Muscle of leg (tissue), 16 donors: ENCODE data around the gene PPCDC. TPM values are rescaled to one million over a fixed set of nuclear protein-coding genes. Genes with fewer than 3 reads are reported as not detected.

ENCODE experiments used
- DNase-seq: peaks from one replicate; pipeline ENCODE4 v3.0.0; 2013
- H3K27ac ChIP-seq: one replicate; pipeline ENCODE4 v1.5.1; 2013; ENCODE audit warnings: mild to moderate bottlenecking, low read length, control low read depth
- H3K27me3 ChIP-seq: one replicate; pipeline ENCODE4 v1.6.1; 2013; ENCODE audit warnings: low read length; ENCODE audit not compliant: control insufficient read depth, insufficient read depth
- H3K36me3 ChIP-seq: one replicate; pipeline ENCODE4 v1.6.1; 2013; ENCODE audit warnings: low read length; ENCODE audit not compliant: control insufficient read depth, insufficient read depth
- H3K4me1 ChIP-seq: one replicate; pipeline ENCODE4 v1.6.1; 2013; ENCODE audit warnings: low read length; ENCODE audit not compliant: control insufficient read depth, insufficient read depth
- H3K4me3 ChIP-seq: one replicate; pipeline ENCODE4 v1.5.1; 2013; ENCODE audit warnings: low read length, control low read depth
- H3K9me3 ChIP-seq: replicated peaks from 2 replicates; pipeline ENCODE4 v1.6.1; 2013; ENCODE audit warnings: low read depth, low read length; ENCODE audit not compliant: control insufficient read depth
- WGBS: methylation state at CpG from one replicate; pipeline ENCODE4 v1.1.5; 2013; ENCODE audit warnings: missing lambda C conversion rate; ENCODE audit not compliant: insufficient coverage; 5-methylcytosine and 5-hydroxymethylcytosine counted together
- long read RNA-seq, 11 donors: transcript quantifications; one replicate each; lab custom pipeline, GENCODE V29; 2026
- polyA plus RNA-seq, 8 donors: library from polyadenylated mRNA; unstranded; fragments of 120-200 nt; gene quantifications; one replicate each; pipeline versions ENCODE4 v1.2.1 to v1.2.3, GENCODE V29; 2013; ENCODE audit warnings: inconsistent platforms in 1 of 8, low replicate concordance in 1 of 8; ENCODE audit not compliant: insufficient read length in 8 of 8, insufficient read depth in 1 of 8
- total RNA-seq: library from RNA; stranded (reverse); fragments of 120-200 nt; gene quantifications from one replicate; pipeline ENCODE4 v1.2.4, GENCODE V29; 2013

PPCDC gene, protein sequence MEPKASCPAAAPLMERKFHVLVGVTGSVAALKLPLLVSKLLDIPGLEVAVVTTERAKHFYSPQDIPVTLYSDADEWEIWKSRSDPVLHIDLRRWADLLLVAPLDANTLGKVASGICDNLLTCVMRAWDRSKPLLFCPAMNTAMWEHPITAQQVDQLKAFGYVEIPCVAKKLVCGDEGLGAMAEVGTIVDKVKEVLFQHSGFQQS
- 8.0 TPM for total RNA-seq
- 1 to 10 TPM; 5.9 to 8.3 (median 7.3) TPM for polyA plus RNA-seq
- long read RNA-seq, donor 1: 0 reads
- long read RNA-seq, donor 2: 0 reads
- long read RNA-seq, donor 3, partial matches to known transcripts: 0 of 2 reads
- long read RNA-seq, donor 3, other reads (novel, unspliced or antisense): 0 of 2 reads
- long read RNA-seq, donor 4: 0 reads
- long read RNA-seq, donor 5, partial matches to known transcripts: 0 of 3 reads
- long read RNA-seq, donor 5, other reads (novel, unspliced or antisense): 0 of 3 reads
- long read RNA-seq, donor 6, partial matches to known transcripts: 0 of 5 reads
- long read RNA-seq, donor 6, other reads (novel, unspliced or antisense): 0 of 5 reads
- long read RNA-seq, donor 7, partial matches to known transcripts: 0 of 2 reads
- long read RNA-seq, donor 7, other reads (novel, unspliced or antisense): 0 of 2 reads
- long read RNA-seq, donor 8, partial matches to known transcripts: 0 of 1 reads
- long read RNA-seq, donor 8, other reads (novel, unspliced or antisense): 0 of 1 reads
- long read RNA-seq, donor 9: 0 reads
- long read RNA-seq, donor 10, partial matches to known transcripts: 0 of 3 reads
- long read RNA-seq, donor 10, other reads (novel, unspliced or antisense): 0 of 3 reads
- long read RNA-seq, donor 11, partial matches to known transcripts: 0 of 2 reads
- long read RNA-seq, donor 11, other reads (novel, unspliced or antisense): 0 of 2 reads

DNA sequence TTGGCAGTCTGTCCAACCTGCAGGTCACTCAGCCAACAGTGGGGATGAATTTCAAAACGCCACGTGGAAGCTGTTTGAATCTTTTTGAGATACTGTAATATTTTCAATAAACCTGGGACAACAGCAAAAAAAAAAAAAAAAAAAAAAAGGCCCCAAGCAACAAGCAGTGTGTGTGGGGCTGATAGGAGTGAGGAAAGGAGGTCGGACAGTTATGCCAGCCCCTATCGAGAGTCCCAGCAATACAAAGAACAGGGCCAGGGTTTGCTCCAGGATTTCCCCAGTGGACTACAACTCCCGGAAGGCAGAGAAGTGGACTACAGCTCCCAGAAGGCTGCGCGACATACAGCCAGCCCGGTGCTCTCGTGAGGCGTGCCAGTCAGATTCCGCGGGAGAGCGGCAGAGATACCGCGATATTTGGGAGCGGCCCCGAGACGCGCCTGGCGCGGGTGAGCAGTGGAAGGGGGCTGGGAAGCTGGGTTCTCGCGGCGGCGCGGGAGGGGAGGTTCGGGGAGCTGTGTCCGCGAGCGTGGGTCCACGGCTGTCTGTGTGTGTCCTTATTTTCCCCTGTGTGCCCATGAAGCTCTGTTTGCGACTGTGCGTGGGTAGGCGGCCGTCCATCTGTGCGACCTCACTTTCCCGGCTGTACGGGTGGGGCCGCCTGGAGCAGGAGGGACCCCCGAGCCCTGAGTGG is at the start of gene PPCDC:
Gene PPCDC (plus strand): TSS at position 410 of the 691 bp plus-strand sequence. CDS start 4,729 bp downstream, outside the sequence.
- WGBS: under 1% methylated on average over 36 of the region's 40 CpGs
- Histone ChIP-seq H3K27ac (peak within 1 kb of the TSS; percentile 92), H3K27me3 (no peaks in the 10 kb centered on the region), H3K36me3 (no peaks in the 10 kb centered on the region), H3K4me1 (peaks cover 12% of the 10 kb centered on the region), H3K9me3 (no peaks in the 10 kb centered on the region), H3K4me3 (peak within 1 kb of the TSS; percentile 98)
- peak; percentile 99 for DNase-seq

DNA sequence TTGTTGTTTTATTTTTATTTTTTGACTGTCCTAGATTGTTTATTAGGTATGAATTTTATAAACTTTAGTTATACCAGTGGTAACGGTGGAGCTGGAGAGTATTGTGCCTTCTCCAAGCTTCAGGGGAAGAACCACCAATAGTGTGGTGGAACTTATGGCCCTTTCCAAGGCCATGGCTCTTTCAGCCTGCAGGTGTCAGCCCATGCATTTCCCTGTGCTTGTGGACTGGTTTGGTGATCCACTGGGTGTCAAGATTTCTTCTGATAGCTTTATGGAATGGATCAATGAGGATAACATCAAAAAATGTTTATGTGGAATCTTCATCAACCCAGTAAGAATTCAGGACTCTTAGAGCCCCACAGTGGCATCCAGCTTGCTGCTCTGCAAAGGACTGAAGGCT is 47.2 kb upstream of the PPCDC start:
- Histone ChIP-seq H3K27ac (no peak overlapping the region), H3K27me3 (peaks cover 2% of the 10 kb centered on the region), H3K4me3 (no peak overlapping the region), H3K9me3 (no peaks in the 10 kb centered on the region), H3K4me1 (no peaks in the 10 kb centered on the region), H3K36me3 (no peaks in the 10 kb centered on the region)
- no CpG with 5 or more reads among the region's 1 CpG for WGBS
- no peak for DNase-seq

DNA sequence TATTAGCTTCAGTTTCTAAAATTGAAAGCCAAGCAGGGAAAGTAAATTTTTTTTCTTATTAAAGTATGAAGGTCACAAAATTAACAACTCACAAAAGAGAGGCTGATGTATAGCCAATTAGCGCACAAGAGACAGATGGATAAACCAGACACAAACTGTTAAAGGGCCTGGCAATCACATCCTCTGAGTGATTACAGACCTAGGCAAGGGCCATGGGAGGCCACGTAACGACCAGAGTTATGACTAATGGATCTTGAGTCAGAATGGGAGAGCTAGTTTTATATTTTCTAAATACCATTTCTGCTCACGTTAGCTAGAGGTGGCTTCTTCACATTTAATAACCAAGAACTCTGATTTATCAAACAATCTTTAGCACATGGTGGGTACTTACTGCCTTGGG is 45.8 kb upstream of the PPCDC start:
- no peak overlapping the region for H3K4me3 ChIP-seq
- peaks cover 2% of the 10 kb centered on the region for H3K27me3 ChIP-seq
- no peaks in the 10 kb centered on the region for H3K4me1 ChIP-seq
- no peaks in the 10 kb centered on the region for H3K9me3 ChIP-seq
- no peaks in the 10 kb centered on the region for H3K36me3 ChIP-seq
- no CpG with 5 or more reads among the region's 4 CpGs for WGBS
- no peak overlapping the region for H3K27ac ChIP-seq
- no peak for DNase-seq

- Histone ChIP-seq H3K36me3 (no peaks in the 10 kb centered on the region), H3K4me3 (no peak overlapping the region), H3K4me1 (no peaks in the 10 kb centered on the region), H3K27ac (no peak overlapping the region), H3K27me3 (peaks cover 2% of the 10 kb centered on the region), H3K9me3 (no peaks in the 10 kb centered on the region)
- no peak for DNase-seq
- WGBS: no CpG with 5 or more reads among the region's 1 CpG
Observed at GRCh38 chr15:74978077-74978476, 45.3 kb upstream of the PPCDC start.

DNA sequence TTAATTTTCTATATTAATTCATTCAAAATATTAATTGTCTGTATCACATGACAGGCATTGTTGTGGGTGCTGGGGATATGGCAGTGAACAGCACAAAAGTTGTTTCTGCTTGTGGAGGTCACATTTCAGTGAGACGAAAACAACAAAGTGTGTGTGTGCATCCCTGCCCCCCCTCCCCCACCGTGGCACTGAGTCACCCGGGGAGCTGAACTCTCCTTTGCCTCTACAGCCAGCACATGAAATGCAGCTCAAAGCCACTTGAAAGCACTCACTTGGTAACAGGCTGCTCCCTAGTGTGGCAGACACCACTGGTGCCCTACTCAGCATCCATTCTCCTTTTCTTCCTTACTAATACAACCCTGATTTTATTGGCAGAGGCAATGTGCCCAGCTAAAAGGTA is 44.9 kb upstream of the PPCDC start:
- no peak for DNase-seq
- Histone ChIP-seq H3K27ac (no peak overlapping the region), H3K4me1 (no peaks in the 10 kb centered on the region), H3K4me3 (no peak overlapping the region), H3K36me3 (no peaks in the 10 kb centered on the region), H3K27me3 (peaks cover 4% of the 10 kb centered on the region), H3K9me3 (no peaks in the 10 kb centered on the region)
- WGBS: 0% methylated on average over 1 of the region's 3 CpGs

GRCh38 chr15:74982183-74982582 is 41.2 kb upstream of the PPCDC start:
- no peaks in the 10 kb centered on the region for H3K9me3 ChIP-seq
- no peak overlapping the region for H3K27ac ChIP-seq
- no peaks in the 10 kb centered on the region for H3K36me3 ChIP-seq
- no peaks in the 10 kb centered on the region for H3K4me1 ChIP-seq
- WGBS: 94% methylated on average over 3 of the region's 5 CpGs
- H3K27me3 ChIP-seq: peaks cover 11% of the 10 kb centered on the region
- DNase-seq: no peak
- H3K4me3 ChIP-seq: no peak overlapping the region

GRCh38 chr15:74983725-74984231 is 39.6 kb upstream of the PPCDC start:
- DNase-seq: no peak
- Histone ChIP-seq H3K36me3 (no peaks in the 10 kb centered on the region), H3K4me1 (no peaks in the 10 kb centered on the region), H3K27ac (no peak overlapping the region), H3K27me3 (peaks cover 11% of the 10 kb centered on the region), H3K9me3 (no peaks in the 10 kb centered on the region), H3K4me3 (no peak overlapping the region)
- WGBS: 21% methylated on average over 4 of the region's 4 CpGs

- H3K4me1 ChIP-seq: no peaks in the 10 kb centered on the region
- H3K9me3 ChIP-seq: no peaks in the 10 kb centered on the region
- H3K36me3 ChIP-seq: no peaks in the 10 kb centered on the region
- no peak for DNase-seq
- no peak overlapping the region for H3K27ac ChIP-seq
- H3K27me3 ChIP-seq: peaks cover 9% of the 10 kb centered on the region
- no CpG with 5 or more reads among the region's 4 CpGs for WGBS
- no peak overlapping the region for H3K4me3 ChIP-seq
Observed at GRCh38 chr15:74988007-74988800, 35.2 kb upstream of the PPCDC start.

DNA sequence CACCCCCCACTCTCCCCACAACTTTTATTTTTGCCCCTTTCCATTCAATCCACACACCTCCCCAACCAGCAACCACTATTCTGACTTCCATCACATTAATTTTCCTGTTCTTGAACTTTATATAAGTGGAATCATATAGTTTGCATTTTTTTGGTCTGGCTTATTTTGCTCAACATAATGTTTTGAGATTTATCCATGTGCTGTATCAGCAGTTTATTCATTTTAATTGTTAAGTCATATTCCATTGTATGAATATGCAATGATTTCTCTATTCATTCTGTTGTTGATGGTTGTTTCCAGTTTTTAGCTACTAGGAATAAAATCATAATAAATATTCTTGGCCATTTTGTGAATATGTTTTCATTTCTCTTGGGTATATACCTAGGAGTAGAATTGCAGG is 33.9 kb upstream of the PPCDC start:
- Histone ChIP-seq H3K4me1 (no peaks in the 10 kb centered on the region), H3K27ac (no peak overlapping the region), H3K9me3 (no peaks in the 10 kb centered on the region), H3K36me3 (no peaks in the 10 kb centered on the region), H3K4me3 (no peak overlapping the region), H3K27me3 (peaks cover 2% of the 10 kb centered on the region)
- DNase-seq: no peak
